A673 (cell line): ENCODE data around the gene ZNF784.

Experiments used
- EZH2 ChIP-seq: fragments of 200-600 bp; sonication (generic); IDR thresholded peaks from 2 replicates; pipeline ENCODE4 v1.6.1; 2017; ENCODE audit warnings: borderline replicate concordance, low read depth, mild to moderate bottlenecking, mixed read lengths, antibody characterized with exemption, low read length; ENCODE audit not compliant: poor library complexity, severe bottlenecking
- TF ChIP-seq, protein P1 (sequence below): fragments of 300-800, 200-600 bp; sonication (generic); conservative IDR thresholded peaks from 2 replicates; pipeline ENCODE4 v1.5.1; 2017; ENCODE audit warnings: low read depth, mild to moderate bottlenecking, antibody characterized with exemption, low read length, moderate library complexity, mixed read lengths

DNA sequence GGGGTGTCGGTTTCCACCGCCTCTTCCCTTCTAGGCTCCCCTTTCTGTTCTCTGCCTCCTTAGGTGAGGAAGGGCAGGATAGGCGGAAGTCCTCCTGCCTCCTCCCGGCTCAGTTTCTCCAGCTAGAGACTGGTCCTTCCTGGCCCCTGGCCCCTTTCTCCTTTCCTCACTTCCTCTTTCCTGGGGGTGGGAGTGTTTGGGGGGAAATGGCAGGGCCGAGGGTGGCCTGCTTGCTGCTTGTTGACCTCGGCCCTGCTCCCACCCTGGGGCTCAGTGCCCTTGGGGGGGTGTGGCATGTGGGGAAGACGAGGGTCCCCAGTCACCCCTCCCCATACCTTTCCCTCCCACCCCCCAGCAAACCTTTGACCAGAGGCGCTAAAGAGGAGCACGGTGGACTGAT lies 35.5 kb upstream of the ZNF784 start:
- TF ChIP-seq EZH2, result no peak
- TF ChIP-seq, protein P1, sequence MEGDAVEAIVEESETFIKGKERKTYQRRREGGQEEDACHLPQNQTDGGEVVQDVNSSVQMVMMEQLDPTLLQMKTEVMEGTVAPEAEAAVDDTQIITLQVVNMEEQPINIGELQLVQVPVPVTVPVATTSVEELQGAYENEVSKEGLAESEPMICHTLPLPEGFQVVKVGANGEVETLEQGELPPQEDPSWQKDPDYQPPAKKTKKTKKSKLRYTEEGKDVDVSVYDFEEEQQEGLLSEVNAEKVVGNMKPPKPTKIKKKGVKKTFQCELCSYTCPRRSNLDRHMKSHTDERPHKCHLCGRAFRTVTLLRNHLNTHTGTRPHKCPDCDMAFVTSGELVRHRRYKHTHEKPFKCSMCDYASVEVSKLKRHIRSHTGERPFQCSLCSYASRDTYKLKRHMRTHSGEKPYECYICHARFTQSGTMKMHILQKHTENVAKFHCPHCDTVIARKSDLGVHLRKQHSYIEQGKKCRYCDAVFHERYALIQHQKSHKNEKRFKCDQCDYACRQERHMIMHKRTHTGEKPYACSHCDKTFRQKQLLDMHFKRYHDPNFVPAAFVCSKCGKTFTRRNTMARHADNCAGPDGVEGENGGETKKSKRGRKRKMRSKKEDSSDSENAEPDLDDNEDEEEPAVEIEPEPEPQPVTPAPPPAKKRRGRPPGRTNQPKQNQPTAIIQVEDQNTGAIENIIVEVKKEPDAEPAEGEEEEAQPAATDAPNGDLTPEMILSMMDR, result no peak
